Measurements from ENCODE around the gene LTBP1.

- TF ChIP-seq, protein P1, sequence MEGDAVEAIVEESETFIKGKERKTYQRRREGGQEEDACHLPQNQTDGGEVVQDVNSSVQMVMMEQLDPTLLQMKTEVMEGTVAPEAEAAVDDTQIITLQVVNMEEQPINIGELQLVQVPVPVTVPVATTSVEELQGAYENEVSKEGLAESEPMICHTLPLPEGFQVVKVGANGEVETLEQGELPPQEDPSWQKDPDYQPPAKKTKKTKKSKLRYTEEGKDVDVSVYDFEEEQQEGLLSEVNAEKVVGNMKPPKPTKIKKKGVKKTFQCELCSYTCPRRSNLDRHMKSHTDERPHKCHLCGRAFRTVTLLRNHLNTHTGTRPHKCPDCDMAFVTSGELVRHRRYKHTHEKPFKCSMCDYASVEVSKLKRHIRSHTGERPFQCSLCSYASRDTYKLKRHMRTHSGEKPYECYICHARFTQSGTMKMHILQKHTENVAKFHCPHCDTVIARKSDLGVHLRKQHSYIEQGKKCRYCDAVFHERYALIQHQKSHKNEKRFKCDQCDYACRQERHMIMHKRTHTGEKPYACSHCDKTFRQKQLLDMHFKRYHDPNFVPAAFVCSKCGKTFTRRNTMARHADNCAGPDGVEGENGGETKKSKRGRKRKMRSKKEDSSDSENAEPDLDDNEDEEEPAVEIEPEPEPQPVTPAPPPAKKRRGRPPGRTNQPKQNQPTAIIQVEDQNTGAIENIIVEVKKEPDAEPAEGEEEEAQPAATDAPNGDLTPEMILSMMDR (IDR thresholded peaks at IDR 0.05), result no peak
- no peak for TF ChIP-seq POLR2A (IDR thresholded peaks at IDR 0.05)
Measured at GRCh38 chr2:33275689-33276444, 329.1 kb downstream of the LTBP1 start.
